Iris pigment epithelial cell (primary cell): ENCODE data around the gene NAV2.
"Not testable (repeated sequence)": the region's sequence is repeated elsewhere in the genome, so short reads cannot be mapped to it uniquely, and the experiment has no call there.

Source experiments
- DNase-seq: peaks from one replicate; pipeline ENCODE4 v3.0.0-alpha.2; 2011; ENCODE audit warnings: low read depth

The NAV2 gene

DNA sequence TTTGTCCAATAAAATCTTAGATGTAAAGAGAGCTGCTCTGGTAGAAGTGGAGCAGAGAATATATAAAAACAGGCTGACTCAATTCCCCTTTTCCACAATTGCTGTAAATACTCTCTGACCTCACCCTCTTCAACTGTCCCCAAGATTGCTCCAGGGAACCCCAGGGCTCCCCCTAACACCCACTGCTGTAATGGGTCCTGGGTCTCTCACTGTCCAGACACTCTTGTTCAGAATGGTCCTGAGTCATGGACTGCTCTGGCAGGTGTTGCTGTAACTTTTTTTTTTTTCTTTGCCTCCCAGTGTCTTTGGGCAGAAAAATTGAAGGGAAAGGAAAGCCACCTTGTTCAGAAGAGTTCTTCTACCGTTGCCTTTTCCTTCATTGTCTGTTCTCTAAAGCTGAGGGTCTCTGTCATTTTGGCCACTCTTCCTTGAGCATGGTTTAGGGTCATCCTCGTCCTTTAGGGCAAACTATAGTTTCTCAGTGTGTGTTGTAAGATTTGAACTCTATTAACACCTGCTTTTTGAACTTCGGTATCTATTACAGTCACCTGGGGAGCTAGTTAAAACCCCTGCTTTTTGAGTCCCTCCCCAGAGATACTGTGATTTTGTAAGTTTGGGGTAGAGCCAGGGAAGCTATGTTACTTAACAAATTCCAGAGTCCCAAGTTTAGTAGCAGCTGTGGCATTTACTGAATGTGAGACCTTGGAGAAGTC is 209.5 kb downstream of the NAV2 start:
- no peak for DNase-seq

DNA sequence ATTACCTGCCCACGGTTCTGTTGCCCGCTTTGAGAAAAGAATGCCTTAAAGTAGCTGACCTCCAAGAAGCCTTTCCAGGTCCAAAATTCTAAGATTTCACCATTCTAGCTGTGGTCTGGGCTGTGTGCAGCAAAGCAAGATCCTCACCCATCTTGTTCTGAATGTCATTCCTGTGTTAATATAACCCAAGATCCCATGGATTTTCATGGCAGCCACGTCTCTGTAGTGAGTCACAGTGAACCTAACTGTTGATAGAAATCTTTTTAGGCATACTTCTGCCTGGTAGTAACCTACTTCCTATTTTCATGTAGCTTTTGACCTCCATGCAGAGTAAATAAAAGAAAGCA is 210.0 kb downstream of the NAV2 start:
- no peak for DNase-seq

DNA sequence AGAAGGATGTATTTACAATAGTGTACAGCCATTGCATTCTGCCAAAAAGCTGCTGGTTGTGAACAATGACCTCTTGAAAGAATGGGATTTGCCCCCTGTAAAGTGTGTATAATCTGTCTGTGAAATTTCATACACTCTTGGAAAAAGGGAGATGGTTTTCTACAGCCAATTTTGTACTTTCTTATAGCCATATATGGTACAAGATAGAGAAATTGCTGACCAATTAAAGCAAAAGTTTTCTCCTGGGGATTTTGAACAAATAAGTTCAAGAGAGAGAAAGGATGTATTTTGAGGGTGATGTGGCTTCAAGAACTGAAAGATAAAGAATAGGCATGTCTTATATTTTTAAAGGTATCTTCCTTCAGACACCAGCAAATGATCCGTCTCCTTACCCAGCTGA is 211.0 kb downstream of the NAV2 start:
- DNase-seq = no peak

DNA sequence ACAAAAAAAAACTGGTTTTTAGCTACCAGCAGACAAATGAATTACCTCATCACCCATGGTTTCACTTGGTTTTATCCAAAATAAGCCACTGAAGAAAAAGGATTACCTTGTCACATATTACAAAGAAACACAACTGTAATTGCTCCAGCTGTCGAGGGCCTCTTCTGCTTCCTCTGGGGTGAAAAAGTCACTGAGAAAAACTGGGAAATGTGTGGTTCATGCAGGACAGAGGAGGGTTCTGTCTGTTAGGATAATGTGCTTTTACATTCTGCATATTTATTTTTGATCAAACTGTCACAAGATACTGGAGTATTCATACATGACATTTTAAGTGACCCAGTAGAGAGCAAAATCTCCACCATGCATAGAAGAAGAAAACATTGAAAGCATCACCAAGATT is 211.7 kb downstream of the NAV2 start:
- DNase-seq = no peak

DNA sequence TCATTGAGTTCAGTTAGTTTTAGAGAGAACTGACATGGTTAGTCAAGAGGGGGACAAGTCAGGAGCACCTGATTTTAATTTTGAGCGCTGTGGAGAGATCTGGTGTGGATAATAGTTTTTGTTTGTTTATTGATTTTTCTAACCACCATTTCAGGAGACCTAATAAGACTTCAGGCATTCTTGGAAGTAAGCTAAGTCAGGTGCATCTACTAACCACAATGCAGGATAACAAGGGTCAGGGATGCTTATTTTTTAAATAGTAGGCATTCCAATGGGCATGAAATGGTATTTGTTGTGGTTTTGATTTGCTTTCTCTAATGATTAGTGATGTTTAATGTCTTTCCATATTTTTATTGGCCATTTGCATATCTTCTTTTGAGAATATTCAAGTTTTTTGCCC is 212.1 kb downstream of the NAV2 start:
- DNase-seq = no peak

DNA sequence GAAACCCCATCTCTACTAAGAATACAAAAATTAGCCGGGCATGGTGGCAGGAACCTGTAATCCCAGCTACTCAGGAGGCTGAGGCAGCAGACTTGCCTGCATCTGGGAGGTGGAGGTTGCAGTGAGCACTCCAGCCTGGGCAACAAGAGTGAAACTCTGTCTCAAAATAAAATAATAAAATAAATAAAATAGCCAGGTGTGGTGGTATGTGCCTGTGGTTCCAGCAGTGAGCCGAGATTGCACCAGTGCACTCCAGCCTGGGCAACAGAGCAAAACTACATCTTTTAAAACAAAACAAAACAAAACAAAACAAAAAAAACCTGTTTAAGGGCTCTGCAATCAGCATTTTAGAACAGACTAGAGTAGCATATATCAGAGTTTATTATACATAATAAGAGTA is 214.8 kb downstream of the NAV2 start:
- DNase-seq = not testable (repeated sequence)

DNA sequence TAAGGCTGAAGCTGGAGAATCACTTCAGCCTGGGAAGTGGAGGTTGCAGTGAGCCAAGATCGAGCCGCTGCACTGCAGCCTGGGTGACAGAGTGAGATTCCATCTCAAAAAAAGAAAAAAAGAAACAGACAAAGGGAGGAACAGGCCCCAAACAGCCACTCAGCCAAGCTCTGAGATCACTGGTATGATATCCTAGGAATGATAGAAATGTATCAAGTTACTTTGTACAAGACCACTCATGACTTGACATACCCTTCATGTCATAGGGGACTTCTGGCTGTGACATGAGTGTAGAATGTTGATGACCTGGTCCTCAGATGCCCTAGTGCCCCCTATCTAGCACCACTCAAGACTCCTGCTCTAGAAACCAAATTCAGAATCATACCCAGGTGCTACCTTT is 216.5 kb downstream of the NAV2 start:
- no peak for DNase-seq

DNA sequence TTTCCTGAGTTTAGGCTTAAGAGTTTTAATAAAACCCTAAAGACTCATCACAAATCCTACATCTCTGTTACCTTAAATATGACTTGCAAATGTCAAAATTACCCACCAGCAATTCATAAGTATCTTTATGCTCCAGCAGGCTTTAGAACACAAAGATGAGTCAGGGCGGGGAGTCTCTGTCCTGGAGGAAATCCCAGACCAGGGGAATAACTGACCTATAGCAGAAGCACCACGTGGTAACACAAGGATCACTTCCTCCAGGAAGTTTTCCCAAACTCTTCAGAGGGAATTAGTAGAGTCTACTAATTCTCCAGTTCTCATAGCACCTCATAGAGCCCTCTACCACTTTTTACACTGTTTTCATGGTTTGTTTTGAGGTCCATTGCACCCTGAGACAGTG is 217.0 kb downstream of the NAV2 start:
- DNase-seq = peak; percentile 68

DNA sequence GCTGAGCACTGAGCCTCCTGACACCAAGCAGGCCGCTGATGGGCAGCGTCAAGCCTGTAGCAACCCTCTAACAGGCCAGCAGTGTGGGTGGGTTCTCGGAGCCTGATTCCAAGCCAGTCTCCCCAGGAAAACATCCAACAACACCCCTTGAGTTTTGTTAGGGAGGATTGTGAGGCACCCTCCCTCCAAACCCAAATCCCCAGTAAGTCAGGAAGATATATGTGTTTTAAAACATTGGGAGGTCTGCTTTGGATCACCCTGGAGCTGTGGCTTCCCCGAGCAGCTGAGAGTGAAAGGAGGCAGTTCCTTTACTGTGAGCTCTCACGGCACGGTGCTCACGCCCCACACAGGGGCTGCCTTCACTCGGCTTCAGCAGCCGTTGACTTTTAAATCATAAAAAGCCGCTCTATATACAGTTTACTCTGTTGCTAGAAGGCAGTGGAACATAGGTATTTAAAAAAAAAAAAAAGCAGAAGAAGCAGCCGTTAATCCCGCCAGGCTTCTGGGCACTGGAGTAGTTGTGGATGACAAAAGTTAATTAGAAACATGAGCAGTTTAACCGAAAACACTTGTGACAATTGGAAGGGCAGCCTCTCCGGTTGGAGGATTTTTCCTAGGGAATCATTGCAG is 218.6 kb downstream of the NAV2 start:
- no peak for DNase-seq

DNA sequence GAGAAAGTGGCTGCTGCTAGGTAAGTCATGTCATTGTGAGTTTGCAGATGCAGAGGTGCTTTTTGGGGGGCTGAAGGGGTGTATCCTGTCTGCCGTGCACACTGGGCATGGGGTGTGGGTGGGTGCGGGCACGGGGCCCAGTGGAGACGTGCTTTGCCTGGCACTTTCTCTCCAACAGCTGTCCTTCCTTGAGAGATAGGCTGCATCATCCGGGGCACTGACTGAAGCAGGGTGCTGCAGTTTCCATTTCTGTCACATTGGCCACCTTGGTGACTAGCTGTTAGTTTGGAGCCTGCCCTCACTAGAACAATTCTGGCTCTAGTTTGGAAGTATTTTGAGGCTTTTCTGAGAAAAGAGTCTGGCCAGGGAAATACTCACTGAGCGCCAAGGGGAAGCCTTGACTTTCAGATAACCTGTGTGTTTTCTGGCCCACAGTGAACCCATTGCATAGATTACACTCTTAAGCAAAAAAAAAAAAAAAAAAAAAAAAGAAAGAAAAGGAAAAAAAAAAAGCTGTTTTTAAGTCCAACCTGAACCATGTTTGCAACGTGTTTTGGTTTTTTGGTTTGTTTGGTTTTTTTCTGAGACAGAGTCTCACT is 219.2 kb downstream of the NAV2 start:
- DNase-seq = no peak

DNA sequence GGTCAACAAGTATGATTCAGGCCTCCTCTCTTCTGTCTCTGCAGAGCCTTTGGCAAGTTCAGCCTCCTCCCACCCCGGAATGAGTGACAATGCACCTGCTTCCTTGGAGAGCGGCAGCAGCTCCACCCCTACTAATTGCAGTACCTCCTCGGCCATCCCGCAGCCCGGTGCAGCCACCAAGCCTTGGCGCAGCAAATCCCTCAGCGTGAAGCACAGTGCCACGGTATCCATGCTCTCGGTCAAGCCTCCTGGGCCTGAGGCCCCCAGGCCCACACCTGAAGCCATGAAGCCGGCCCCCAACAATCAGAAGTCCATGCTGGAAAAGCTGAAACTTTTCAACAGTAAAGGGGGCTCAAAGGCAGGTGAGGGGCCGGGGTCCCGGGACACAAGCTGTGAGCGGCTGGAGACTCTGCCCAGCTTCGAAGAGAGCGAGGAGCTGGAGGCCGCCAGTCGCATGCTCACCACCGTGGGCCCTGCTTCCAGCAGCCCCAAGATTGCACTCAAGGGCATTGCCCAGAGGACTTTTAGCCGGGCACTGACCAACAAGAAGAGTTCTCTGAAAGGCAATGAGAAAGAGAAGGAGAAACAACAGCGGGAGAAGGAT is 220.6 kb downstream of the NAV2 start:
- no peak for DNase-seq

DNA sequence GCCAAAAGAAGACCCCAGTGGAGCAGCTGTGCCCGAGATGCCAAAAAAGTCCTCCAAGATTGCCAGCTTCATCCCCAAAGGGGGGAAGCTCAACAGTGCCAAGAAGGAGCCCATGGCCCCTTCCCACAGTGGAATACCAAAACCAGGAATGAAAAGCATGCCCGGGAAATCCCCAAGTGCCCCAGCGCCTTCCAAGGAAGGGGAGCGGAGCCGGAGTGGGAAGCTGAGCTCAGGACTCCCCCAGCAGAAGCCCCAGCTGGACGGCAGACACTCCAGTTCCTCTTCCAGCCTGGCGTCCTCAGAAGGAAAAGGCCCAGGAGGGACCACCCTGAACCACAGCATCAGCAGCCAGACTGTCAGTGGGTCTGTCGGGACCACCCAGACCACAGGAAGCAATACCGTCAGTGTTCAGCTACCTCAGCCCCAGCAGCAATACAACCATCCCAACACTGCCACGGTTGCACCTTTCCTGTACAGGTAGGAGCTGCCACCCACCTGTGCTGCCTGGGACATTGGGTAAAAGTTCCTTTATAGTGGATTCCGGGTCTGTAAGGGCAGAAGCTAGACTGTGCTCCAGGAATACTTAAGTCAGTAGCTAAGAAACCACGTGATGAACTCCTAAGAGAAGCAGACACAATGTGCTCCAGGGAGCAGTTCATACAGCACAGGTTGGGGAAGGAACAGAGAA is 221.3 kb downstream of the NAV2 start:
- DNase-seq = no peak

DNA sequence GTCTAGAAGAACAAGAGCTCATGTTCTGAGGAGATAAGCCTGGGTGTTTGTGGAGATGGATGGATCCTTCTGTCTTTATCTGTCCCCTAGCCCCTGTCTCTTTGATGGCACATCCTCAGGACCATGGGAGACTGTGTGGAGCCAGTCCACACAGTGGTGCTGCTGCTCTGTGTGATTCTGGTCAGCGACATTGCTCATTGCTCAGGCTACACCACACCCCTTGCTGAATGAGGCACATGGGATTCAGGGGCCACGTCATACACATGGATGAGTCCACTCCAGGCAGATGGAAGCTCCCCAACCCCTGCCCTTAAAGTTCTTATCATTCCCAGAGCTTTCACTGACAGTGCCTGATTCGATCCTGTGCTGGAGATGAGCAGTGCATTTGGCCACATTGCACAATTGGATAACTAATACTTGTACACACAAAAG is 222.2 kb downstream of the NAV2 start:
- DNase-seq = peak; percentile 77

DNA sequence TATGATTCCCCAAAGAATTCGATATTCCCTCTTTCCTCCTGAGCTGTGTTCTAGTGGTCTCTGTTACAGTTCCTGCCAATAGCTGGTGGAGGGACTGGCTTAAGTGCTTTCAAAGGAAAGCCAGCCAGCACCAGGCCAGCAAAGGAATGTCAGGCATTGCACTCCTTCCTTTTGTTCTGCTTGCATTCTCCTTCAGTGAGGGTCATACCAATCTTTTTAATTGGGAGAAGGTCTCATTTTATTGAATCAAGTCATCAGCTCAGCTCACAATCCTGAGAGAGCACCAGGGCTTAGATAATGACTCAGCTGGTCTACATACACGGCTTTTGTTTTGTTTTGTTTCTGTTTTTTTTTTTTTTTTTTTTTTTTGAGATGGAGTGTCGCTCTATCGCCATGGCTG is 222.9 kb downstream of the NAV2 start:
- DNase-seq = peak; percentile 82

DNA sequence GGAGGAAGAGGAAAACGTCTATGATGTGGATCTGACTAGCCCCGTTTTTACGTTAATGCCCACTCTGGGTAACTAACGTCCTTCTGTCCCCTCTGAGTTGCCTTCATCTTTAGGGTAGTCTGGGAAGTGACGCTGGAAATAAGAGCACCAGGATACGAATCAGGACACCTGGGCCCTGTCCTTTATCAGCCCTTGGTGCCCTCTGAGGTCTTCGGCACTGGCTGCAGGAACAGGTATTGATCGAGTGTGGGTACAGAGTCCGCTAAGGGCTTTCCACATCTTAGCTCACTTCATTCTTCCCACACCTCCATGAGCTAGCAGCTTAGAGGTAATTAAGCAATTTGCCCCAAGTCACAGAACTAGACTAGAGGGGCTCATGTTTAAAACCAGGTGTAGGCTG is 223.8 kb downstream of the NAV2 start:
- DNase-seq = no peak

DNA sequence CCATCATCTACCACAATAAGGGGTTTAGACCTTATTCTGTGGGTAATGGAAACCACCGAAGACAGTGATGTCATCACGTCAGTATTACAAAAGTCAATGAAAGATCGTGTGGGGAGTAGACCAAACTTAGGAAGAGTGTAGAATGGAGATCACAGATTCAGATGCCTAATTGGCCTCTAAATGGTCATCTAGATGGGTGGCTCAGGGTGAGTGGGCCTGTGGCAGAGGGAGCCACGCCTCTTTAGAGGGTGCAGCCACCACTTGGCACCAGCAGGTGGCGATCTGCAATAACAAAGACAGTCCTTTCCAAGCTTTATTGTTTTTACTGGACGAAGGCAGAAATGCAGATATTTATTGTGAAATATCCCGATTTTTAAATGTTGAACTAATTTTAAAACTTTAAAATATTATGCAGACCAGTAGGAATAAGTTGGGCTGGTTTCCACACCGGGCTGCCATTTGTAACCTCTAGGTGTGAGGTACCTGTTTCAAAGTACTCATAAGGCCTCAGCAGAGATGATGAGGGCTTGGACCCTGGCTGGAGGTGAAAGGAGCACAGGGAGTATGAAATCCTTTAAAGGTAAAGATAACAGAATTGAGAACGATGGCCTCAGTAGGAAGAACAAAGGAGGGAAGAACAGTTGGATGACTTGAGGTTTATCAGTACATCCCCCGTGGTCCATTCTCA is 225.7 kb downstream of the NAV2 start:
- DNase-seq = peak; percentile 64

DNA sequence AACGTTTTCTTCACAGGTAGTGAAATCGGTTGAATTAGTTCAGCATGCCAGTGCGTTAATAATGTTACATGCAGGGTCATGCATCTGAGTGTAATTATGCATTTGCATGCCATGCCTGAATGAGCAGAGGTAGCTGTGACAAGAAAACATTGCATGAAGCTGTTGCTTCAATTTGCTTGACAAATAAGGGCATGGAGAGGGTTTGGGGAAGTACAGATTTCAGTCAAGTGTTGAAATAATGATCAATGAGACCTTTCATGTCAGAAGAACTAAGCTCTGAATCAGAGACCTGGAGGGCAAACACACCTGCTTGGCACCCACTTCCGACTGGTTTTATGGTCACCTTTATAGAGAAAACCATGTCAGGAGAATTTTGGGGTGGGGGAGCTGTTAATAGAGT is 226.2 kb downstream of the NAV2 start:
- no peak for DNase-seq

DNA sequence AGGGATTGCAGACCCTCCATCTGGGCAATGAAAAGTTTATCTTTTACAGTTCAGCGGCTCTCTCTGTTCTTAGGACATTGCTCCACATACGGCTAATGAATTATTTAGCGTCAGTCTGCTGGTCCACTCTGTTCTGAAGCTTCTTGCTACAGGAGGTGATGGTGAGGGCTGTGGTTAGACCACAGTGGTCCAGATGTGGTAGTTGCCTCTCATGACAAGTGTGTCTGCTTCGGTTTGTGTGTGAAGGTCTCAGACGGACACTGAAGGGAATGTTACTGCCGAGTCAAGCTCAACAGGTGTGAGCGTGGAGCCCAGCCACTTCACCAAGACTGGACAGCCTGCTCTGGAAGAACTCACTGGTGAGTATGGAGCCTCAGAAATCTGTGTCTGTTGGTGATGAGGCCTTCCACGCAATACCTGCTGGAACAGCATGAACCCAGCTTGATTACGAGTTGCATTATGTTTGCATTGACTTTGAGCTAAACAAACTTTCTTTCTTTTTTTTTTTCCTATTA is 226.8 kb downstream of the NAV2 start:
- DNase-seq = no peak

DNA sequence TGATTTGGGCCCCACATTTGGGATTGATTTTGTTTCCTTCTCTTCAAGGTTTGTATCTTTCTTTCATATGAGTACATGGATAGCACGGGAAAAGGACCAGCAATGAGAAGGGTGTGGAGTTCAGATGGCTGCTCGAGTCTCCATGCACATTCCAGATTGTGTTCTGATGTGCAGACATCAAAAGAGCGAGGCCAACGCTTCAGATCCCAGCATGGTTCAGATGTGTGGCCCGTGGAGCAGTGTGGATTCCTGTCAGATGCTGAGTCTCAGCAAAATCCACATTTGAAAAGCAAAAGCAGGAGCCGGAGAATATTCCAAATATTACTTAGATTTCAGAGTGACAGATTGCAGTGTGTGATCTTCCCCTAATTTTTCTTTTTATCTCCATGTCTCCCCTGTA is 228.2 kb downstream of the NAV2 start:
- no peak for DNase-seq

DNA sequence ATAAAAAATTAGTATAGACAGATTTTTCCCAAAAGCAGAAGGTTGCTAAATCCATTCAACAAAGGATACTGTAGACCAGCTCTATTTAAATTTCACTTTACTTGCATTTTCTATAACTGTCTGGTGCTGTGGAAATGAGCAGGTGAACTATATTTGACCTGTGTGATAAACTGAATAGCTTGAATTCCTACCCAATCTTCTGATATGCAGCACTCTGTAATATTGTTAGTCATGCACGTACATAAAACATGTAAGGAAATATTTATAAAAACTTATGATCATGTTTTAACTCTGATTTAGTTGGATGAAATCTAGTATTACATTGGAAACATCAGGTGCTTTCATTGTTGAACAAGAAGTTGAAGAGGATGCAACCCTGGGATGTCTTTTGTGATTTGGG is 234.0 kb downstream of the NAV2 start:
- DNase-seq = peak; percentile 72

DNA sequence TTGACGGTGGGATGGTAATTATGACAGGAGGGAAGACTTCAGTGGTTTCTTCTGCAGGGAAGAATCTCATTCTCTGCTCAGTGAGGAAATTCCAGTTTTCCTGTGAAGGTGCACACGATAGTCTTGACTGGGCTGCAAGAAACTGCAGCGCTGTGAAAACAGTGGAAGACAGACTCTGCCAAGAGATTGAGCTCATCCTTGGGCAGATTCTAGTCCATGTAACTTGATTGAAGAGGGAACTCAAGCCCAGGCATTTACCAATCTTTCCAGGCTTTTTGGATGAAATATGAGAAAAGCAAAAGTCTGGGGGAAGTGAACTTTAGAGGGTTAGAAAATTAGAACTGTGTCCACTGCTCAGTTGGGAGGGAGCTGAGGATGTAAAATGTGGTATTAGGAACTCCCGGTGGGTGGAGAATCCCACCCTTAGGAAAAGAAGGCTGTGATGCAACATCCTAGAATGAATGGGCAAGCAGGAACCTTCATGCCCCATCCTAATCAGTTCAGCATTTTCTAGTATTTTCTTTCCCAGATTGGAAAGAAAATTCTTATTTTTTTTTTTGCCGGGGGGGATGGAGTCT is 235.0 kb downstream of the NAV2 start:
- DNase-seq = no peak

DNA sequence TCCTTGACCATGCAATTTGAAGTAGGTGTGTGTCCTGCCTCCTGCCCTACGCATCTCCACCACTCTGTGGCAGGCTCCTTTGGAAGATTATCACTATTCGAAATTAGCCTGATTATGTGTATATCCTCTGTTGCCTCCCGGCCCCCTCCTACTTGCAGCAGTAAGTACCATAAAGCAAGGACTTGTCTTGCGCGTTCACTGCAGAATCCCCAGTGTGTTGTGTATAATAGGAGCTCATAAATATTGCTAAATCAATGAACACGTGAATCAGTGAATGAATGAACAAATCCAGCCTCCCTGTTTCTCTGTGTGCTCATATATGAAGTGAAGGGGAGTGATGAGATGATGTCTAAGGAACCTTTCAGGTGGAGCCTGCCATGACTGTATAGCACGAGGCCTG is 237.0 kb downstream of the NAV2 start:
- no peak for DNase-seq
